NCI-H526 treated with DMSO at 0.1 percent for 48 hours (cell line): ENCODE data around the gene ZNF500.
"Not testable (repeated sequence)": the region's sequence is repeated elsewhere in the genome, so short reads cannot be mapped to it uniquely, and the experiment has no call there.

Experiments
- DNase-seq: peaks from one replicate; lab custom pipeline; 2025; lab: John Stamatoyannopoulos, UW

Gene ZNF500

GRCh38 chr16:4745274-4745569, 21.7 kb downstream of the ZNF500 start:
- DNase-seq = no peak

DNA sequence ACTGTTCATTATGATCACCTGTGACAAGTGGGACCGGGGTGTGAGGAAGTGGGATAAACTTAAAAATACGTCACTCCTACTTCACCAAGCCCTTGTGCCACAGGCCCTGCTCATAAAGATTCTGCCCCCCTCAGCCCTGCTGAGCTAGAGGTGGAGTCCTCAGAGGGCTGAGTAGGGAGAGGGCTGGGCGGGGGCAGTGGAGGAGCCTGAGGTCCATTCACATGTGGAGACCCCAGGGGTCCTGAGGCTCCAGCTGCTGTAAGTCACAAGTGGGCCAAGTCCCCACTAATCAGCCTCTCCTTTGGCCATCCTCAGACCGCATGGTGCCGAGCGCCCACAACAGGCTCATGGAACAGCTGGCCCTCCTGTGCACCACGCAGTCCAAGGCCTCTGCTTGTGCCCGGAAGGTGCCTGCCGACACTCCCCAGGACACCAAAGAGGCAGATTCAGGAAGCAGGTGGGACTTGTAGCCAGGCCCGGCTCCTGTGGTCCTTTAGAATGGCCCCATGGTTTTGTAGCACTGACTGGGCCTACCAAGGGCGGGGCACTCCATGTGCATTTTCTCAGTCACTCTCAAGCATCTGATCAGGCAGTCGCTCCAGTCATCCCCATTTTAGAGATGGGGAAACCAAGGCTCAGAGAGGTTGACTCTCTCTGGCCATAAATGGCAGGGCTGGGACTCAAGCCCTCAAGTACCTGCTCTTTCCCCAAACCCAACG, 22.2 kb downstream of the ZNF500 start:
- no peak for DNase-seq

- no peak for DNase-seq
Observed at GRCh38 chr16:4743226-4743878, 23.6 kb downstream of the ZNF500 start.

- DNase-seq = not testable (repeated sequence)
Observed at GRCh38 chr16:4738370-4738769, 28.6 kb downstream of the ZNF500 start.

DNA sequence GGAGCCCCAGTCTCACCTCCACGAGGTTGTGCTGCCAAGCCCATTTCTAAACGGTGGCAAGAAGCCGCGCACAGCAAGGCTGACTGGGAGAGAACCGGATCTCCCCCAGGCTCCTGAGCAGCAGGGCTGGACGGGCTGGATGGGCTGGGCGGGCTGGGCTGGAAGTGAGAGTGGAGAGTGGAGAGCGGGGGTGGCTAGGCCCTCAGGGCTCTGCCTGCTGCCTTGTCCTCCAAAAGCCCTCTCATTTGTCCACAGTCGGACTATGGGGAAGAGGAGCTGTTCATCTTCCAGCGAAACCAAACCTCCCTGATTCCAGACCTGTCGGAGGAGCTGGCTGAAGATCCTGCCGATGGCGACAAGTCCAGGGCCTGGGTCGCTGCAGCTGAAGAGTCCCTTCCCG, 29.4 kb downstream of the ZNF500 start:
- DNase-seq = no peak

- DNase-seq = no peak
Observed at GRCh38 chr16:4736546-4736945, 30.4 kb downstream of the ZNF500 start.

DNA sequence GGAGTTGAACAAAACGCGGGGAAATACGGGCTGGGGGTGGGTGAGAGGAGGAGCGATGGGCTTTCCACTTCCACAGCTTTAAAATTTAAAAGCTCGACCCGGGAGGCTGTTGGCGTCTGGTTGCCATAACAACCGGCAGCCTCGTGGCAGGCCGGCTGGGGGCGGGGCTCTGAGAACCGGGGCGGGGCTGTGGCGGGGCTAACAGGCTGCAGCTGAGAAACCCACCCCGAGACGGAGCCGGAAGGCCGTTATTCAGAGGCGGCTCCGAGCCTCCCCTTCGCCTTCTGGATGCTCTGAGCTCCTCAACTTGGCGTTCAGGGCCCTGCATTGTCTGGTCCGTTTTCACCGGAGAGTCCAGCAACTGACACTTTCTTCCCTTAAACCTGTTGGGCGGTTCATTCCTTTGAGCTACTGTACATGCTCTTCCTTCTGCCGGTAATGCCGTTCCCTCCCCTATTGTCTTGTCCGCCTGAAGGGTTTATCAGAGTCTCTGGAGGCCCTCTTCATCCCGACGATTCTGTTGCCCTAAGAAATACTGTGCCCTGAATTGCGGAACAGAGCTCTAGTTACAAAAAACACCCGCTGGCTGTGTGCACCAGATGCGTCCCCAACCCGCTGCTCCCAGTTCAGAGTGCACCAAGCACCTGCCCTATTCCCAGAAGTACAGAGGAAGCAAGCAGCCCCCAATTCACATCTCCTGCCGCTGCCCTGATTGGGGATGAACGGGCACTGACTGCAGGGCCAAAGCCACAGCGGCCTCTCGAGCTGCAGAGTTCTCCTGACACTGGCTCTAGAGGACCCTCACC, 32.0 kb downstream of the ZNF500 start:
- peak; percentile 14 for DNase-seq

GRCh38 chr16:4734063-4734729, 32.8 kb downstream of the ZNF500 start, which contains the start of the genes ANKS3 and DNAAF8:
Gene ANKS3, minus strand, starts transcription at chr16:4734271. Its CDS starts 4,122 bp downstream, at chr16:4730149.
Gene DNAAF8, plus strand, starts transcription at chr16:4734537. Its CDS starts 1,978 bp downstream, at chr16:4736515.
- peak; percentile 88 for DNase-seq

DNA sequence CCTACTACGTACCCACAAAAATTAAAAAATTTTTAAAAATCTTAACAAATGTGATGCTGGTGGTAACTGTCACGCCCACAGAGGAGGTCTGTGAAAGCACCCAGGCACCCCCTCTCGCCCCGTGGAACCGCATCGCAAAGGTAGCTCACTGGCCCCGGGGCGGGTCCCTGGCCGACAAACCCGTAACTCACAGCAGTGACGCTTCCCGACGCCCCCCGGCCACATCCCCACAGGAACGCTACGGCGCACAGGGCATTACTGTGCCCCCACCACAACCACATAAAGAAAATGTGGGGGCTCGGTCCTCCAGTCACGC, 33.3 kb downstream of the ZNF500 start:
- no peak for DNase-seq

DNA sequence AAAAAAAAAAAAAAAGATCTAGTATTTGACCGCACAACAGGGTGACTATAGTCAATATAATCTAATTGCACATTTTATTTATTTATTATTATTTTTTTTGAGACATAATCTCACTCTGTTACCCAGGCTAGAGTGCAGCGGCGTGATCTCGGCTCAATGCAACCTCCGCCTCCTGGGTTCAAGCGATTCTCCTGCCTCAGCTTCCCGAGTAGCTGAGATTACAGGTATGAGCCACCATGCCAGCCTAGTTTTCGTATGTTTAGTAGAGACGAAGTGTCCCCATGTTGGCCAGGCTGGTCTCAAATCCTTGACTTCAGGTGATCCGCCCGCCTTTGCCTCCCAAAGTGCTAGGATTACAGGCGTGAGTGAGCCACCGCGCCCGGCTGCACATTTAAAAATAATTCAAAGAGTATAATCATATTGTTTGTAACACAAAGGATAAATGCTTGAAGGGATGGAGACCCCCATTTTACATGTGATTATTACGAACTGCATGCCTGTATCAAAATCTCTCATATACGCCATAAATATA, 33.7 kb downstream of the ZNF500 start:
- no peak for DNase-seq

GRCh38 chr16:4729876-4730275, 37.1 kb downstream of the ZNF500 start:
- DNase-seq = no peak

DNA sequence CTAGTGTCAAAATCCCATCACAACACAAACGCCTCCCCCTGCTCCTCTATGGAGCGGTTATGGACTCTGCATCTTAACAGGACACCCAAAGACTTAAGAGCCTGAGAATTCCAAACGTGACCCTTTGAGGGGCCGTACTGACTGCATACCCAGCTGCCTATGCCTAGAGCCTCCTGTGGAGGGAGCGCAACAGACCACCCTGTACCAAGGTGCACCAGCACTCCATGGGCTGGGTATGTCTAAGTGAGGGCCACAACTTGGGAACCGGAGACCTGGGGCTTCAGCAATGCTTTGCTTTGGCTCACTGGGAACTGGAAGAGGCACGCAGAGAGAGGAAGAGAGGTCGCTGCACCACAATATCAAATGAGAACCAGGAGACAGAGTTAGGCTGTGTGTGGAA, 38.3 kb downstream of the ZNF500 start:
- no peak for DNase-seq

- DNase-seq = no peak
Observed at GRCh38 chr16:4726616-4727015, 40.3 kb downstream of the ZNF500 start.

- DNase-seq = no peak
Observed at GRCh38 chr16:4724661-4725270, 42.2 kb downstream of the ZNF500 start.

DNA sequence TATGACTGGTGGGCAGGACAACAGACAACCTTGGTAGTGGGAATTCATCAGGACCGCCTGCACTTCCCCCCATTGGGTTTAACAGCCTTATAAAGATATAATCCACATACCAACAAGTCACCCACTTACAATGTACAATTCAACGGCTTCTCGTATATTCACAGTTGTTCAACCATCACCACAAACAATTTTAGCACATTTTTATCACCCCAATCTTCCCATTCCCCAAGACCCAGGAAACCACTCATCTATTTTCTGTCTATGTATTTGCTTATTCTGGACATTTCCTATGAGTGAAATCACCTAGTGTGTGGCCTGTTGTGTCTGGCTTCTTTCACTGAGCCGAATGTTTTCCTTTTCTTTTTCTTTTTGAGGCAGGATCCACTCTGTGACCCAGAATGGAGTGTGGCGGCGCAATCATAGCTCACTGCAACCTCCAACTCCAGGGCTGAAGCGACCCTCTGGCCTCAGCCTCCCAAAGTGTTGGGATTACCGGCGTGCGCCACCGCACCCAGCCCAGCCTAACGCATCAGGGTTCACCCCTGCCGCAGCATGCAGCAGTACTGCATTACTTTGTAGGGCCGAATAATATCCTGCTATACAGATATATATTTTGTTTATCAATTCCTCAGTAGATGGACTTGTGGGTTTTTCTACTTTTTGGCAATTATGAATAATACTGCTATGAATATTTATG, 43.7 kb downstream of the ZNF500 start:
- DNase-seq = no peak

GRCh38 chr16:4718466-4718865, 48.5 kb downstream of the ZNF500 start:
- no peak for DNase-seq

GRCh38 chr16:4714996-4715395, 52.0 kb downstream of the ZNF500 start:
- DNase-seq = no peak

DNA sequence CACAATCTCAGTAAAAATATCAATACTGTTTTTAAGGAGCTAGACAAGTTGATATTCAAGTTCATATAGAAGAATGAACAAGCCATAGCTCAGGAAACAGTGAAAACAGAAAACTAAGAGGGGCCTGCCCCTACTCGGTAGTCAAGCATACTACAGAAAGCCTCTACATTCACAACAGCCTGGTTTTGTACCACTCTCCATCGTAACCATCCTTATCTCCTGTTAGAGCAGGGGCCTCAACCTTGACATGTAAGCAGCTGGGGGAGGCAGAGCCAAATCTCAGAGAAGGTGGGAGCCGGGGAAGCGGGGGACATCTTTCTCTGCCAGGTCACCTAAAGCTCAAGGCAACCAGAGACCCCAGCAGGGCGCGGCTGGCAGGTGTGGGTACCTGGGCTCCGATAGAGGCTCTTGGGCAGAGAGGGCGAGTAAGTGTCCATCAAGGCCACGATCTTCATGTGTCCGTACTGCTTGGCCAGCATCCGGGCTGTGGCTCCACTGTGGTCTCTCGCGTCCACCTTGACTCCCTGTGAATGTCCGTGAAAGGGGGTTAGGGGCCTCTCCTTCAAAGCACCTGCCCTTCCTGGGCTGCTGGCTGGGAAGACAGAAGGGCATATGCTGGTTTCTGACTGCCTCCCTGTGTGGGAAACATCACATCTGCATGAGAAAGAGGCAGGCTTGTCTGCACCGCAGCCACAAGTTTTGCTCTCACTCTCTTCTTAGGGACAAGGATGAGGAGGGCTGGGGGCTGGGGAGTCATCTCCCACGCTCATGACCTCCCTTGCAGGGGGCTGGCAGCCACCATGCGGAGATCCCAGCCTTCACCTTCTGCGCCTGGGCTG, 53.1 kb downstream of the ZNF500 start:
- DNase-seq = no peak

DNA sequence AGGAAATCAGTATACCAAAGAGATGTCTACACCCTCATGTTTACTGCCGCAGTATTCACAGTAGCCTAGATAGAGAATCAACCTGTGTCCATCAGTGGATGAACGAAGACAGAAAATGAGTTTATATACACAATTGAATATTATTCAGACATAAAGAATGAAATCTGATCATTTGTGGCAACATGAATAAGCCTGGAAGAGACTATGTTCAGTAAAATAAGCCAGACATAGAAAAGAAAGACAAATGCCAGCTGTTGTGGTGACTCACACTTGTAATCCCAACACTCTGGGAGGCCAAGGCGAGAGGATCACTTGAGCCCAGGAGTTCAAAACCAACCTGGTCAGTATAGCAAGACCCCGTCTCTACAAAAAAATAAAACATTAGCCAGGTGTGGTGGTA, 57.5 kb downstream of the ZNF500 start:
- no peak for DNase-seq

DNA sequence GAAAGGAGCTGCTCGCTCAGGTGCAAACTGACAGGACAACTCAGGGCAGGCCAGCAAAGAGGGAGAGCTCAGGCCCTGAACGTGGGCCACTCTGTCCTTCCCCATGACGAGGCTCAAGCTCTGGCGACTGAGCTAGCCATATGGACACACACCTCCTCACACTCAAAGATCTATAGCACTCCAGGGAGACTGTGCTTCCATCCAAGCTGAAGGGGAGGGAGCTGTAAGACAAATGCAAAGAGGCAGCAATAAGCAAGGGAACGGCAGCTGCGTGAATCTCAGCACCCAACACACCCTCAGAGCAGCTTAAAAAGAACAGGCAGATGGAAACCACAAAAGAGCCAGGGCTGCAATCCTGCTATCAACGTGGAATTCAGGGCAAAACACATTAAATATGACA, 60.1 kb downstream of the ZNF500 start:
- DNase-seq = no peak
